HepG2 (cell line): ENCODE measurements around the gene OAF. TPM values are rescaled to one million over a fixed set of nuclear protein-coding genes. Genes with fewer than 3 reads are reported as not detected.

Experiments used
- ATAC-seq: fragments of 200-7000 bp; cut with Tn5 transposase; 3 replicates; pipeline ENCODE4 v1.9.1; 2020; ENCODE audit warnings: mild to moderate bottlenecking, moderate library complexity
- BruUV-seq: library from RNA; stranded (reverse); fragments of 400-500 nt; replicated peaks from 2 replicates; lab custom pipeline; 2021; lab: Mats Ljungman, UMichigan
- CTCF ChIA-PET: fragments of 300-600 bp; formaldehyde crosslinking; extraction: SDS; loops from one replicate; lab custom pipeline; 2021; ENCODE audit warnings: low total read pairs, inconsistent platforms, low intra/inter-chr PET ratio; lab: Yijun Ruan, JAX
- POLR2A ChIA-PET: fragments of 350-600 bp; sonication (Branson Sonifier 250); formaldehyde crosslinking; loops from one replicate; lab custom pipeline; 2020; ENCODE audit warnings: antibody characterized with exemption, inconsistent platforms; lab: Yijun Ruan, JAX
- DNase-seq: peaks from one replicate; pipeline ENCODE4 v3.0.0-alpha.2; 2015; ENCODE audit warnings: low spot score
- FAIRE-seq: peaks from 3 replicates; lab custom pipeline; 2011; peaks lifted over from hg19 to GRCh38; lab: Jason Lieb, UNC
- H2AFZ ChIP-seq: one replicate; pipeline ENCODE4 v1.6.1; 2011; ENCODE audit warnings: low read length, inconsistent platforms
- H3K27ac ChIP-seq: fragments of 300-600 bp; 3 replicates; pipeline ENCODE4 v1.8.0; 2011; ENCODE audit warnings: mixed run types, mild to moderate bottlenecking, mixed read lengths, low read length, inconsistent platforms; ENCODE audit not compliant: insufficient read depth; ENCODE audit errors: extremely low read length
- H3K27me3 ChIP-seq, 2 experiments: fragments of 200-600 bp in 1 of 2; 2 replicates in 1 of 2; 3 replicates in 1 of 2; pipeline versions ENCODE4 v1.6.0 to v1.8.0; 2011; ENCODE audit warnings: low read length in 2 of 2, mild to moderate bottlenecking in 2 of 2, moderate library complexity in 2 of 2, inconsistent platforms in 1 of 2; ENCODE audit not compliant: insufficient read depth in 2 of 2, control insufficient read depth in 1 of 2
- H3K36me3 ChIP-seq, 2 experiments: fragments of 200-600 bp in 1 of 2; replicated peaks in 1 of 2; 2 replicates in 1 of 2; 3 replicates in 1 of 2; pipeline versions ENCODE4 v1.5.1 to v1.8.0; 2011; ENCODE audit warnings: low read length in 2 of 2, inconsistent platforms in 1 of 2; ENCODE audit not compliant: insufficient read depth in 2 of 2, control insufficient read depth in 1 of 2
- H3K4me1 ChIP-seq: 2 replicates; pipeline ENCODE4 v1.5.1; 2012; ENCODE audit warnings: low read length, inconsistent platforms; ENCODE audit not compliant: insufficient read depth
- H3K4me2 ChIP-seq: 2 replicates; pipeline ENCODE4 v1.6.0; 2011; ENCODE audit warnings: low read depth, low read length, inconsistent platforms
- H3K4me3 ChIP-seq, 3 experiments: fragments of 200-600 bp in 1 of 3; sonication (generic), shearing (Covaris generic) in 1 of 3; replicated peaks in 1 of 3; 2 replicates each; pipeline ENCODE4 v1.5.1; 2011 to 2016; ENCODE audit warnings: low read length in 3 of 3, inconsistent platforms in 2 of 3, low read depth in 2 of 3, mild to moderate bottlenecking in 2 of 3, control low read depth in 1 of 3, mixed read lengths in 1 of 3; ENCODE audit not compliant: insufficient read depth in 1 of 3
- H3K79me2 ChIP-seq: one replicate; pipeline ENCODE4 v1.6.1; 2011; ENCODE audit warnings: low read length, inconsistent platforms; ENCODE audit not compliant: insufficient read depth
- H3K9ac ChIP-seq: 2 replicates; pipeline ENCODE4 v1.6.0; 2011; ENCODE audit warnings: mild to moderate bottlenecking, low read depth, low read length, inconsistent platforms; ENCODE audit not compliant: insufficient read depth
- H3K9me3 ChIP-seq: 2 replicates; pipeline ENCODE4 v1.5.1; 2012; ENCODE audit warnings: mild to moderate bottlenecking, low read length
- H4K20me1 ChIP-seq: 2 replicates; pipeline ENCODE4 v1.6.0; 2011; ENCODE audit warnings: inconsistent platforms, mild to moderate bottlenecking, low read length, moderate library complexity; ENCODE audit not compliant: insufficient read depth
- ARHGAP35 ChIP-seq: sonication (generic); formaldehyde crosslinking; IDR thresholded peaks from 2 replicates; pipeline ENCODE4 v1.9.0; 2022; ENCODE audit warnings: mild to moderate bottlenecking, inconsistent platforms, moderate library complexity, missing genetic modification reagents, borderline replicate concordance
- FLYWCH1 ChIP-seq: sonication (generic); formaldehyde crosslinking; IDR thresholded peaks from 2 replicates; pipeline ENCODE4 v1.8.1; 2023; ENCODE audit warnings: mild to moderate bottlenecking, missing genetic modification reagents
- HNF4A ChIP-seq: sonication (generic); formaldehyde crosslinking; IDR thresholded peaks from 2 replicates; pipeline ENCODE4 v1.4.0; 2020; ENCODE audit warnings: missing genetic modification reagents
- JUN ChIP-seq: sonication (generic); formaldehyde crosslinking; IDR thresholded peaks from 2 replicates; pipeline ENCODE4 v1.4.0; 2020; ENCODE audit warnings: mild to moderate bottlenecking, missing genetic modification reagents
- KDM3A ChIP-seq: IDR thresholded peaks from 2 replicates; pipeline ENCODE4 v1.6.1; 2018; ENCODE audit warnings: low read depth, missing compliant biosample characterization
- MIXL1 ChIP-seq: IDR thresholded peaks from 2 replicates; pipeline ENCODE4 v1.6.1; 2016
- MTF2 ChIP-seq: sonication (generic); formaldehyde crosslinking; IDR thresholded peaks from 2 replicates; pipeline ENCODE4 v1.5.0; 2020; ENCODE audit warnings: missing genetic modification reagents, borderline replicate concordance
- NCOR1 ChIP-seq: fragments of 200-600 bp; sonication (generic); IDR thresholded peaks from 2 replicates; pipeline ENCODE4 v1.7.0; 2017; ENCODE audit warnings: antibody characterized with exemption, low read length, borderline replicate concordance
- REPIN1 ChIP-seq: sonication (generic); formaldehyde crosslinking; IDR thresholded peaks from 2 replicates; pipeline ENCODE4 v1.8.0; 2022; ENCODE audit warnings: missing genetic modification reagents, low read depth, mild to moderate bottlenecking, borderline replicate concordance
- TBP ChIP-seq: sonication (generic); formaldehyde crosslinking; IDR thresholded peaks from 2 replicates; pipeline ENCODE4 v1.5.0; 2020; ENCODE audit warnings: missing genetic modification reagents
- TBX3 ChIP-seq: fragments of 450-650 bp; IDR thresholded peaks from 2 replicates; pipeline ENCODE4 v1.6.1; 2017; ENCODE audit warnings: antibody characterized with exemption, mild to moderate bottlenecking, inconsistent platforms, borderline replicate concordance
- YEATS2 ChIP-seq: sonication (generic); formaldehyde crosslinking; IDR thresholded peaks from 2 replicates; pipeline ENCODE4 v1.4.0; 2020; ENCODE audit warnings: missing genetic modification reagents, borderline replicate concordance
- ZKSCAN5 ChIP-seq: sonication (generic); formaldehyde crosslinking; IDR thresholded peaks from 2 replicates; pipeline ENCODE4 v1.5.1; 2020; ENCODE audit warnings: mild to moderate bottlenecking, missing genetic modification reagents
- ZNF350 ChIP-seq: sonication (generic); formaldehyde crosslinking; IDR thresholded peaks from 2 replicates; pipeline ENCODE4 v1.4.0; 2020; ENCODE audit warnings: mild to moderate bottlenecking, low read depth, missing genetic modification reagents, borderline replicate concordance
- ZNF782 ChIP-seq: sonication (generic); formaldehyde crosslinking; IDR thresholded peaks from 2 replicates; pipeline ENCODE4 v1.4.0; 2020; ENCODE audit warnings: missing genetic modification reagents, mild to moderate bottlenecking, borderline replicate concordance
- ZNF792 ChIP-seq: IDR thresholded peaks from 2 replicates; pipeline ENCODE4 v1.6.1; 2016
- ZSCAN31 ChIP-seq: sonication (generic); formaldehyde crosslinking; IDR thresholded peaks from 2 replicates; pipeline ENCODE4 v1.5.0; 2020; ENCODE audit warnings: low read depth, mild to moderate bottlenecking, missing genetic modification reagents
- WGBS: methylation state at CpG from one replicate; pipeline ENCODE4 v1.1.6; 2017; ENCODE audit warnings: low lambda C conversion rate; 5-methylcytosine and 5-hydroxymethylcytosine counted together
- in situ Hi-C: cut with HindIII; loops from 2 replicates; pipeline ENCODE4 v1.10.0; 2017; ENCODE audit warnings: low pct_unique_long_range_greater_than_20kb; ENCODE audit not compliant: extremely low pct_ligation_motif_present
- intact Hi-C: fragments of 100-400 bp; cut with micrococcal nuclease; formaldehyde crosslinking; loops from one replicate; pipeline ENCODE4 v1.10.0; 2022; ENCODE audit not compliant: unreplicated experiment
- polyA plus RNA-seq, 8 experiments: library from polyadenylated mRNA; depleted of rRNA in 3 of 8; stranded (reverse) in 7 of 8; unstranded in 1 of 8; fragments of >200 nt; fragmentation: Illumina TruSeq in 4 of 8; extraction: Trizol in 4 of 8; gene quantifications; 2 replicates each; pipeline versions ENCODE4 v1.2.1 to v1.2.3, GENCODE V29; 2011 to 2016; ENCODE audit warnings: low read depth in 4 of 8, missing spikeins in 1 of 8, mixed read lengths in 1 of 8; ENCODE audit not compliant: insufficient read depth in 1 of 8
- total RNA-seq, 5 experiments: library from RNA; depleted of rRNA; stranded (reverse); fragments of >200 nt; fragmentation: Illumina TruSeq; extraction: Trizol; gene quantifications; 2 replicates each; pipeline ENCODE4 v1.2.3, GENCODE V29; 2016; ENCODE audit warnings: low read depth in 1 of 5
- TF ChIP-seq, protein P1 (sequence below): sonication (generic); formaldehyde crosslinking; IDR thresholded peaks from 2 replicates; pipeline ENCODE4 v1.4.0; 2020; ENCODE audit warnings: missing genetic modification reagents; ENCODE audit errors: not compliant biosample characterization

The OAF gene
- total and polyA plus RNA-seq, 2 of the 13 experiments (the other 11 are each of a cell fraction or from before 2014, with no cell fraction given): 63.7 to 94.6 TPM

DNA sequence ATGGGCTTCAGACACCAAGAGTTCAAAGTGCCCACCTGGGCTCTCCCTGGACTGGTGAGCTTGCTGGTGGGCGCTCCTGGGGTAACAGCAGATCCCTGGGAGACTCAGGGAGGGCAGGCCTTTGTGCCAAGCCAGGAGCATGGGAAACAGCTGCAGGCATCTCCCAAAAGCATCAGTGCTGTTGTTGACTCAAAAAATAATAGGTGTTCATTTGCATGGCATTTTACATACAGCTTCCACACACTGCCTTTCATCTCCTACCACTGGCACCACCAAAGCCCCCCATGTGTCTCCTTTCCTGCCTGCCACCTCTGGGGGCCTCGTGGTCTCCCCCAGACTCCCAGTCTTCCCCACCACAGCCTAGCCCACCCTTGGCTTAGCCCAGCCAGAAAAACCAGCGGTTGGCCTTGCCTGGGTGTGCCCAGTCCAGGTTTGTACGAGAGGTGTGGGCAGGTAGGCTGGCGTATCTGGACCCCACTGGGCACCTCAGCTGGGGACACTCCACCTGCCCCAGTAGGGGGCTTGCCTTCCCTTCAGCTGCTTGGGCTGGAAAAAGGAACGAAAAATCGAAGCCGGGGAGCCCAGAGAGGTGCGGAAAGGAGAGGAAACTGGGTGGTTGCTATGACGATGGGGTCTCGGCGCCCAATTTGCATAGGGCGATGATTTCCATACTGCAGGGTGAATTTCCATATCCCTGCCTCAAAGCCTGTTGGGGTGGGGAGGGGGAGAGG lies 44.1 kb downstream of the OAF start (continued):
- TF ChIP-seq ZNF792 (CRISPR knock-in tag) (no peak), ZKSCAN5 (no peak), ZNF782 (CRISPR knock-in tag) (no peak)

- no peak for ATAC-seq
- 11% methylated on average over 5 of the region's 9 CpGs for WGBS
- Histone ChIP-seq H3K27ac (no peak overlapping the region), H3K9ac (no peak overlapping the region), H3K27me3 (peaks cover 4 to 75% of the 10 kb centered on the region in 2 experiments), H3K79me2 (no peaks in the 10 kb centered on the region), H3K9me3 (no peaks in the 10 kb centered on the region), H3K4me2 (no peak overlapping the region), H4K20me1 (no peaks in the 10 kb centered on the region), H3K4me3 (no peak overlapping the region), H2AFZ (no peak overlapping the region), H3K36me3 (no peaks in the 10 kb centered on the region), H3K4me1 (no peaks in the 10 kb centered on the region)
- TF ChIP-seq FLYWCH1 (CRISPR knock-in tag): no peak
- TF ChIP-seq, protein P1, sequence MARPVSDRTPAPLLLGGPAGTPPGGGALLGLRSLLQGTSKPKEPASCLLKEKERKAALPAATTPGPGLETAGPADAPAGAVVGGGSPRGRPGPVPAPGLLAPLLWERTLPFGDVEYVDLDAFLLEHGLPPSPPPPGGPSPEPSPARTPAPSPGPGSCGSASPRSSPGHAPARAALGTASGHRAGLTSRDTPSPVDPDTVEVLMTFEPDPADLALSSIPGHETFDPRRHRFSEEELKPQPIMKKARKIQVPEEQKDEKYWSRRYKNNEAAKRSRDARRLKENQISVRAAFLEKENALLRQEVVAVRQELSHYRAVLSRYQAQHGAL (CRISPR knock-in tag): no peak
- TF ChIP-seq MTF2 (CRISPR knock-in tag): no peak
- TF ChIP-seq YEATS2 (CRISPR knock-in tag): no peak
- no peak for TF ChIP-seq MIXL1 (CRISPR knock-in tag)
- no peak for TF ChIP-seq REPIN1
- TF ChIP-seq TBX3: no peak
- no peak for TF ChIP-seq ZSCAN31 (CRISPR knock-in tag)
- TF ChIP-seq NCOR1: no peak
- TF ChIP-seq TBP: no peak
- TF ChIP-seq KDM3A: no peak
- no peak for TF ChIP-seq HNF4A
- no peak for TF ChIP-seq ZNF350
- TF ChIP-seq ARHGAP35 (CRISPR knock-in tag): no peak
- TF ChIP-seq JUN: no peak
- ChIA-PET POLR2A (no interaction called here), CTCF (no interaction called here)
- no peak for FAIRE-seq
- intact Hi-C loops: no loop called here
- no peak for DNase-seq
- BruUV-seq: no TSS peak
- in situ Hi-C loops: no loop called here
Observed at GRCh38 chr11:120255519-120255866, 44.7 kb downstream of the OAF start.
